K562 (cell line): Measurements from ENCODE around the gene RPLP2. TPM values are rescaled to one million over a fixed set of nuclear protein-coding genes. Genes with fewer than 3 reads are reported as not detected.

ENCODE experiments used
- MGA ChIP-seq: fragments of 450-650 bp; IDR thresholded peaks from 2 replicates; pipeline ENCODE4 v1.6.1; 2016; ENCODE audit warnings: mild to moderate bottlenecking, moderate library complexity
- OTX1 ChIP-seq: fragments of 450-650 bp; formaldehyde crosslinking; IDR thresholded peaks from 2 replicates; pipeline ENCODE4 v1.4.0; 2022; ENCODE audit warnings: mild to moderate bottlenecking
- SP1 ChIP-seq: sonication (generic); formaldehyde crosslinking; IDR thresholded peaks from 2 replicates; pipeline ENCODE4 v1.8.1; 2022; ENCODE audit warnings: mild to moderate bottlenecking, missing genetic modification reagents
- polyA plus RNA-seq, 8 experiments: library from polyadenylated mRNA; depleted of rRNA in 4 of 8; stranded (reverse) in 5 of 8; unstranded in 3 of 8; fragments of >200 nt; fragmentation: Nextera tagmentation in 2 of 8; fragmentation: Illumina TruSeq in 1 of 8; extraction: Ambion mirVana in 2 of 8; extraction: Trizol in 1 of 8; gene quantifications; 2 replicates each; pipeline versions ENCODE4 v1.2.1 to v1.2.3, GENCODE V29; 2011 to 2014; ENCODE audit warnings: inconsistent platforms in 1 of 8, missing spikeins in 1 of 8
- total RNA-seq, 7 experiments: library from RNA; depleted of rRNA in 6 of 7; stranded (reverse); fragments of >200 nt in 6 of 7; fragmentation: Illumina TruSeq in 2 of 7; extraction: Trizol in 2 of 7; gene quantifications; 2 replicates each; pipeline versions ENCODE4 v1.2.1 to v1.2.3, GENCODE V29; 2011 to 2021; ENCODE audit warnings: low replicate concordance in 1 of 7

Gene RPLP2
- total and polyA plus RNA-seq, 9 of the 15 experiments (the other 6 are each of a cell fraction or from before 2014, with no cell fraction given): 528 to 3,807 (median 1,633) TPM

- TF ChIP-seq MGA: no peak
- no peak for TF ChIP-seq SP1 (CRISPR knock-in tag)
- TF ChIP-seq OTX1: no peak
Observed at GRCh38 chr11:800473-800872, 9.3 kb upstream of the RPLP2 start (continued).
